BLaER1 (cell line): ENCODE data around the gene GAST.

Source experiments
- H3K27ac ChIP-seq: shearing (Covaris generic); formaldehyde crosslinking; 2 replicates; pipeline ENCODE4 v1.8.1; 2022
- H3K27me3 ChIP-seq: shearing (Covaris generic); formaldehyde crosslinking; 2 replicates; pipeline ENCODE4 v1.8.1; 2022
- H3K36me3 ChIP-seq: shearing (Covaris generic); formaldehyde crosslinking; 2 replicates; pipeline ENCODE4 v1.8.1; 2022
- H3K4me1 ChIP-seq: shearing (Covaris generic); formaldehyde crosslinking; 2 replicates; pipeline ENCODE4 v1.8.1; 2022
- H3K4me2 ChIP-seq: shearing (Covaris generic); formaldehyde crosslinking; 2 replicates; pipeline ENCODE4 v1.8.1; 2022
- H3K4me3 ChIP-seq: shearing (Covaris generic); formaldehyde crosslinking; 2 replicates; pipeline ENCODE4 v1.8.1; 2022
- H3K9ac ChIP-seq: shearing (Covaris generic); formaldehyde crosslinking; 2 replicates; pipeline ENCODE4 v1.8.1; 2022
- H3K9me3 ChIP-seq: shearing (Covaris generic); formaldehyde crosslinking; 2 replicates; pipeline ENCODE4 v1.8.1; 2022
- H4K20me1 ChIP-seq: shearing (Covaris generic); formaldehyde crosslinking; 2 replicates; pipeline ENCODE4 v1.8.1; 2022
- Cebpa-rat ChIP-seq: shearing (Covaris generic); IDR thresholded peaks from 2 replicates; pipeline ENCODE4 v1.8.1; 2022

The GAST gene

GRCh38 chr17:41738801-41739112 lies 26.6 kb downstream of the GAST start:
- no peak overlapping the region for H3K9ac ChIP-seq
- H3K4me2 ChIP-seq, result peak overlapping the region; percentile 50
- no peaks in the 10 kb centered on the region for H3K9me3 ChIP-seq
- H3K4me3 ChIP-seq, result no peak overlapping the region
- H3K4me1 ChIP-seq, result peaks cover 60% of the 10 kb centered on the region
- H3K27me3 ChIP-seq, result peaks cover 41% of the 10 kb centered on the region
- H3K36me3 ChIP-seq, result no peaks in the 10 kb centered on the region
- no peak for TF ChIP-seq Cebpa-rat
- peaks cover 13% of the 10 kb centered on the region for H4K20me1 ChIP-seq
- H3K27ac ChIP-seq, result peak overlapping the region; percentile 69

- H3K9ac ChIP-seq, result no peak overlapping the region
- H3K4me3 ChIP-seq, result no peak overlapping the region
- H3K27ac ChIP-seq, result peak overlapping the region; percentile 55; the same call in 1 of the 2 replicates
- peaks cover 30% of the 10 kb centered on the region for H3K27me3 ChIP-seq
- TF ChIP-seq Cebpa-rat, result no peak
- H3K36me3 ChIP-seq, result no peaks in the 10 kb centered on the region
- H3K4me1 ChIP-seq, result peaks cover 51% of the 10 kb centered on the region
- H3K9me3 ChIP-seq, result no peaks in the 10 kb centered on the region
- H4K20me1 ChIP-seq, result 0 out of 2 replicates have a peak, but pooled peaks cover 3% of the 10 kb centered on the region
- H3K4me2 ChIP-seq, result peak overlapping the region; percentile 69
Observed at GRCh38 chr17:41739661-41740352, 27.7 kb downstream of the GAST start.

GRCh38 chr17:41740506-41740905 lies 28.4 kb downstream of the GAST start:
- H3K4me2 ChIP-seq, result peak overlapping the region; percentile 69
- TF ChIP-seq Cebpa-rat, result no peak
- peaks cover 23% of the 10 kb centered on the region for H3K27me3 ChIP-seq
- no peaks in the 10 kb centered on the region for H4K20me1 ChIP-seq
- H3K9me3 ChIP-seq, result no peaks in the 10 kb centered on the region
- H3K9ac ChIP-seq, result no peak overlapping the region; the same call in 1 of the 2 replicates
- H3K36me3 ChIP-seq, result no peaks in the 10 kb centered on the region
- H3K4me3 ChIP-seq, result no peak overlapping the region
- H3K4me1 ChIP-seq, result peaks cover 45% of the 10 kb centered on the region
- no peak overlapping the region for H3K27ac ChIP-seq

- H3K4me3 ChIP-seq, result no peak overlapping the region
- H3K36me3 ChIP-seq, result no peaks in the 10 kb centered on the region
- no peak overlapping the region for H3K9ac ChIP-seq
- H3K9me3 ChIP-seq, result no peaks in the 10 kb centered on the region
- no peak overlapping the region for H3K4me2 ChIP-seq
- H4K20me1 ChIP-seq, result no peaks in the 10 kb centered on the region
- TF ChIP-seq Cebpa-rat, result no peak
- H3K27ac ChIP-seq, result no peak overlapping the region
- H3K27me3 ChIP-seq, result peaks cover 11% of the 10 kb centered on the region
- H3K4me1 ChIP-seq, result peaks cover 45% of the 10 kb centered on the region
Observed at GRCh38 chr17:41741709-41742108, 29.6 kb downstream of the GAST start.

- Histone ChIP-seq H4K20me1 (no peaks in the 10 kb centered on the region), H3K4me3 (no peak overlapping the region), H3K27me3 (no peaks in the 10 kb centered on the region), H3K4me1 (peaks cover 18% of the 10 kb centered on the region), H3K4me2 (no peak overlapping the region), H3K36me3 (peaks cover 26% of the 10 kb centered on the region), H3K9ac (no peak overlapping the region), H3K9me3 (no peaks in the 10 kb centered on the region), H3K27ac (no peak overlapping the region)
- TF ChIP-seq Cebpa-rat, result no peak
Observed at GRCh38 chr17:41748275-41748674, 36.1 kb downstream of the GAST start.

GRCh38 chr17:41750862-41751261 lies 38.7 kb downstream of the GAST start:
- Histone ChIP-seq H4K20me1 (peaks cover 25% of the 10 kb centered on the region), H3K4me2 (peak overlapping the region; percentile 42), H3K36me3 (peaks cover 51% of the 10 kb centered on the region), H3K27ac (no peak overlapping the region), H3K9ac (no peak overlapping the region), H3K4me3 (no peak overlapping the region), H3K27me3 (no peaks in the 10 kb centered on the region), H3K4me1 (peaks cover 28% of the 10 kb centered on the region), H3K9me3 (no peaks in the 10 kb centered on the region)
- no peak for TF ChIP-seq Cebpa-rat

GRCh38 chr17:41751288-41751687 lies 39.2 kb downstream of the GAST start:
- no peak overlapping the region for H3K9ac ChIP-seq
- H3K27me3 ChIP-seq, result no peaks in the 10 kb centered on the region
- H3K4me3 ChIP-seq, result no peak overlapping the region
- no peak overlapping the region for H3K27ac ChIP-seq
- no peak for TF ChIP-seq Cebpa-rat
- H3K4me2 ChIP-seq, result peak overlapping the region; percentile 42
- peaks cover 55% of the 10 kb centered on the region for H3K36me3 ChIP-seq
- H3K4me1 ChIP-seq, result peaks cover 28% of the 10 kb centered on the region
- no peaks in the 10 kb centered on the region for H3K9me3 ChIP-seq
- peaks cover 29% of the 10 kb centered on the region for H4K20me1 ChIP-seq

- Histone ChIP-seq H3K27ac (0 out of 2 replicates have a peak overlapping the region, but pooled peaks have one; percentile 1), H3K27me3 (no peaks in the 10 kb centered on the region), H3K9me3 (no peaks in the 10 kb centered on the region), H3K4me2 (no peak overlapping the region), H3K4me3 (no peak overlapping the region), H3K4me1 (peaks cover 28% of the 10 kb centered on the region), H4K20me1 (peaks cover 55% of the 10 kb centered on the region), H3K36me3 (peaks cover 83% of the 10 kb centered on the region), H3K9ac (no peak overlapping the region)
- TF ChIP-seq Cebpa-rat, result no peak
Observed at GRCh38 chr17:41754066-41754465, 41.9 kb downstream of the GAST start.

- Histone ChIP-seq H3K9me3 (no peaks in the 10 kb centered on the region), H3K27ac (no peak overlapping the region), H3K9ac (no peak overlapping the region), H3K36me3 (peaks cover 100% of the 10 kb centered on the region), H3K4me3 (no peak overlapping the region), H3K4me1 (peaks cover 16% of the 10 kb centered on the region; the same call in 1 of the 2 replicates), H3K27me3 (no peaks in the 10 kb centered on the region), H3K4me2 (no peak overlapping the region), H4K20me1 (peaks cover 98% of the 10 kb centered on the region)
- TF ChIP-seq Cebpa-rat, result no peak
Observed at GRCh38 chr17:41758601-41759000, 46.5 kb downstream of the GAST start.

GRCh38 chr17:41760878-41761277 lies 48.7 kb downstream of the GAST start:
- no peak overlapping the region for H3K9ac ChIP-seq
- no peaks in the 10 kb centered on the region for H3K9me3 ChIP-seq
- H4K20me1 ChIP-seq, result peaks cover 97% of the 10 kb centered on the region
- H3K27me3 ChIP-seq, result no peaks in the 10 kb centered on the region
- TF ChIP-seq Cebpa-rat, result no peak
- no peak overlapping the region for H3K4me3 ChIP-seq
- peaks cover 100% of the 10 kb centered on the region for H3K36me3 ChIP-seq
- no peak overlapping the region for H3K4me2 ChIP-seq
- H3K27ac ChIP-seq, result no peak overlapping the region
- 0 out of 2 replicates have a peak, but pooled peaks cover 6% of the 10 kb centered on the region for H3K4me1 ChIP-seq
